ENCODE measurements around the gene ASAH2B.
"Not testable (repeated sequence)": the region's sequence is repeated elsewhere in the genome, so short reads cannot be mapped to it uniquely, and the experiment has no call there.

ASAH2B gene

GRCh38 chr10:50739618-50740292 is at the start of gene ASAH2B:
Gene ASAH2B (plus strand): TSS chr10:50739936. CDS start chr10:50745131, 5,195 bp downstream.
- DNase-seq: peak; percentile 38

GRCh38 chr10:50697819-50698218 is 41.9 kb upstream of the ASAH2B start:
- DNase-seq: not testable (repeated sequence)

- DNase-seq: not testable (repeated sequence)
These were observed 37.8 kb upstream of the ASAH2B start for GRCh38 chr10:50701947-50702346.

- DNase-seq: not testable (repeated sequence)
These were observed 36.7 kb upstream of the ASAH2B start for GRCh38 chr10:50702997-50703396.

GRCh38 chr10:50704436-50705079 is 35.2 kb upstream of the ASAH2B start:
- not testable (repeated sequence) for DNase-seq

- DNase-seq: not testable (repeated sequence)
These were observed 33.7 kb upstream of the ASAH2B start for GRCh38 chr10:50706006-50706405.

GRCh38 chr10:50710241-50710640 is 29.5 kb upstream of the ASAH2B start:
- not testable (repeated sequence) for DNase-seq

- DNase-seq: not testable (repeated sequence)
These were observed 15.9 kb upstream of the ASAH2B start for GRCh38 chr10:50723812-50724211.

GRCh38 chr10:50728112-50728511 is 11.6 kb upstream of the ASAH2B start:
- DNase-seq: not testable (repeated sequence)

GRCh38 chr10:50738987-50739617 is 634 bp upstream of the ASAH2B start:
- DNase-seq: not testable (repeated sequence)

GRCh38 chr10:50740293-50740648 is 535 bp downstream of the ASAH2B start:
- no peak for DNase-seq

- not testable (repeated sequence) for DNase-seq
These were observed 3.1 kb downstream of the ASAH2B start for GRCh38 chr10:50742820-50743219.

GRCh38 chr10:50766774-50767513 is 27.2 kb downstream of the ASAH2B start:
- not testable (repeated sequence) for DNase-seq

- DNase-seq: not testable (repeated sequence)
These were observed 32.3 kb downstream of the ASAH2B start for GRCh38 chr10:50772042-50772441.

GRCh38 chr10:50774868-50775267 is 35.1 kb downstream of the ASAH2B start:
- DNase-seq: not testable (repeated sequence)

GRCh38 chr10:50780036-50780435 is 40.3 kb downstream of the ASAH2B start:
- DNase-seq: not testable (repeated sequence)

- not testable (repeated sequence) for DNase-seq
These were observed 42.3 kb downstream of the ASAH2B start for GRCh38 chr10:50782017-50782416.

- DNase-seq: not testable (repeated sequence)
These were observed 48.2 kb downstream of the ASAH2B start for GRCh38 chr10:50787962-50788361.

GRCh38 chr10:50788951-50789945 is 49.5 kb downstream of the ASAH2B start:
- DNase-seq: no peak

- DNase-seq: no peak
These were observed 54.8 kb downstream of the ASAH2B start for GRCh38 chr10:50794490-50794889.

- no peak for DNase-seq
These were observed 57.0 kb downstream of the ASAH2B start for GRCh38 chr10:50796693-50797092.

- DNase-seq: no peak
These were observed 58.6 kb downstream of the ASAH2B start for GRCh38 chr10:50798297-50798696.
